Stomach (tissue), 4 donors: Measurements from ENCODE around the gene THY1.

Experiments used
- CTCF ChIP-seq, 7 experiments: fragments of 450-650 bp in 4 of 7; fragments of 200-600 bp in 3 of 7; sonication (generic) in 3 of 7; IDR thresholded peaks; one replicate each; pipeline ENCODE4 v1.5.1; 2016 to 2019; ENCODE audit warnings: antibody characterized with exemption in 7 of 7, control low read depth in 2 of 7, mild to moderate bottlenecking in 1 of 7
- POLR2A ChIP-seq, 4 donors: fragments of 450-650 bp; IDR thresholded peaks; one replicate each; pipeline ENCODE4 v1.6.1; 2016; ENCODE audit warnings: antibody characterized with exemption in 4 of 4, control low read depth in 2 of 4, mild to moderate bottlenecking in 1 of 4, moderate library complexity in 1 of 4

GRCh38 chr11:119446434-119446833, 23.5 kb upstream of the THY1 start:
- TF ChIP-seq POLR2A (IDR thresholded peaks at IDR 0.05) (no peak), CTCF (IDR thresholded peaks at IDR 0.05) (no peak)
